ENCODE measurements around the gene AFDN. TPM values are rescaled to one million over a fixed set of nuclear protein-coding genes. Genes with fewer than 3 reads are reported as not detected.

AFDN gene
- total RNA-seq, 1 experiment from 2014 or later = 182 TPM

DNA sequence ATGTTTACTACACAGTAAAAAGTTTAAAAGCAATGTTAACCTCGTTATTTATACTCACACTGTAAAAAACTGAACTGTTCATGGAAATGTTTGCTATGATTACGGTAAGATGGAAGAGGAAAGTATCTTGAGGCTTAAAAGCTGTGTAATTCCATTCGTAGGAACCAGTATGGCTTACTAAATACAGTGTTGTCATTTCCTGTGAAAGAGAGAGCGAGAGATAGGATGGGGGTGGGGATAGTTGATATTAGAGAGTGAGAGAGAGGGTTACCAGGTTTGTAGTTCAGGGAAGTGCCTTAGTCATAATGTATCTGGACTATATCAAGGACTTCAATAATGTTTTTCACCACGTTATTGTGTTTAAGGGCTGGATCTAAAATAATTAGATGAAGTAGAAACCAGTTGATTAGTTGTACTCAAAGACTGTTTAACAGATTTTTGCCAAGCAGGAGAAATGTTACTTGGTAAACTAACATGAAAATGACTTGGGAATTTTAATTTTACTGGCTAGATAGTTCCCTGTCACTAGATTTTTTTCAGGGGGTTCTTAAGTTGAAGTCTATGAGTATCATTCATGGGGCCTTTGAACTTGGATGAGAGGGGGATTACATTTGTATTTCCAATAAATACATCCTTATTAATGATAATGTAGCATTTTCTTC lies 30.4 kb downstream of the AFDN start:
- DNase-seq (ENCODE audit: low spot score) (no peak), ATAC-seq (peak; percentile 46)
- ChIA-PET CTCF (no interaction called here), POLR2A (no interaction called here)
- Mint-ChIP-seq H3K4me1 (peaks cover 87% of the 10 kb centered on the region), H3K9me3 (no peaks in the 10 kb centered on the region), H3K36me3 (no peaks in the 10 kb centered on the region), H3K27ac (peak overlapping the region; percentile 61), H3K4me3 (no peak overlapping the region; the same call in 1 of the 2 replicates), H3K27me3 (ENCODE audit: low read depth) (no peaks in the 10 kb centered on the region)
- TF ChIP-seq ZNF232 (CRISPR knock-in tag; IDR thresholded peaks at IDR 0.05) (no peak), SMAD3 (CRISPR knock-in tag; IDR thresholded peaks at IDR 0.05; ENCODE audit: borderline replicate concordance) (no peak), ZNF423 (CRISPR knock-in tag; IDR thresholded peaks at IDR 0.05) (no peak), TEAD4 (CRISPR knock-in tag; IDR thresholded peaks at IDR 0.05) (no peak), TEAD1 (CRISPR knock-in tag; IDR thresholded peaks at IDR 0.05) (no peak), KAT7 (CRISPR knock-in tag; IDR thresholded peaks at IDR 0.05; ENCODE audit: borderline replicate concordance) (no peak), CREB1 (CRISPR knock-in tag; IDR thresholded peaks at IDR 0.05) (no peak)
- TF ChIP-seq, protein P1, sequence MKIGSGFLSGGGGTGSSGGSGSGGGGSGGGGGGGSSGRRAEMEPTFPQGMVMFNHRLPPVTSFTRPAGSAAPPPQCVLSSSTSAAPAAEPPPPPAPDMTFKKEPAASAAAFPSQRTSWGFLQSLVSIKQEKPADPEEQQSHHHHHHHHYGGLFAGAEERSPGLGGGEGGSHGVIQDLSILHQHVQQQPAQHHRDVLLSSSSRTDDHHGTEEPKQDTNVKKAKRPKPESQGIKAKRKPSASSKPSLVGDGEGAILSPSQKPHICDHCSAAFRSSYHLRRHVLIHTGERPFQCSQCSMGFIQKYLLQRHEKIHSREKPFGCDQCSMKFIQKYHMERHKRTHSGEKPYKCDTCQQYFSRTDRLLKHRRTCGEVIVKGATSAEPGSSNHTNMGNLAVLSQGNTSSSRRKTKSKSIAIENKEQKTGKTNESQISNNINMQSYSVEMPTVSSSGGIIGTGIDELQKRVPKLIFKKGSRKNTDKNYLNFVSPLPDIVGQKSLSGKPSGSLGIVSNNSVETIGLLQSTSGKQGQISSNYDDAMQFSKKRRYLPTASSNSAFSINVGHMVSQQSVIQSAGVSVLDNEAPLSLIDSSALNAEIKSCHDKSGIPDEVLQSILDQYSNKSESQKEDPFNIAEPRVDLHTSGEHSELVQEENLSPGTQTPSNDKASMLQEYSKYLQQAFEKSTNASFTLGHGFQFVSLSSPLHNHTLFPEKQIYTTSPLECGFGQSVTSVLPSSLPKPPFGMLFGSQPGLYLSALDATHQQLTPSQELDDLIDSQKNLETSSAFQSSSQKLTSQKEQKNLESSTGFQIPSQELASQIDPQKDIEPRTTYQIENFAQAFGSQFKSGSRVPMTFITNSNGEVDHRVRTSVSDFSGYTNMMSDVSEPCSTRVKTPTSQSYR (CRISPR knock-in tag; IDR thresholded peaks at IDR 0.05) = no peak
- TF ChIP-seq, protein P2, sequence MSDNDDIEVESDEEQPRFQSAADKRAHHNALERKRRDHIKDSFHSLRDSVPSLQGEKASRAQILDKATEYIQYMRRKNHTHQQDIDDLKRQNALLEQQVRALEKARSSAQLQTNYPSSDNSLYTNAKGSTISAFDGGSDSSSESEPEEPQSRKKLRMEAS (CRISPR knock-in tag; IDR thresholded peaks at IDR 0.05) = no peak

DNA sequence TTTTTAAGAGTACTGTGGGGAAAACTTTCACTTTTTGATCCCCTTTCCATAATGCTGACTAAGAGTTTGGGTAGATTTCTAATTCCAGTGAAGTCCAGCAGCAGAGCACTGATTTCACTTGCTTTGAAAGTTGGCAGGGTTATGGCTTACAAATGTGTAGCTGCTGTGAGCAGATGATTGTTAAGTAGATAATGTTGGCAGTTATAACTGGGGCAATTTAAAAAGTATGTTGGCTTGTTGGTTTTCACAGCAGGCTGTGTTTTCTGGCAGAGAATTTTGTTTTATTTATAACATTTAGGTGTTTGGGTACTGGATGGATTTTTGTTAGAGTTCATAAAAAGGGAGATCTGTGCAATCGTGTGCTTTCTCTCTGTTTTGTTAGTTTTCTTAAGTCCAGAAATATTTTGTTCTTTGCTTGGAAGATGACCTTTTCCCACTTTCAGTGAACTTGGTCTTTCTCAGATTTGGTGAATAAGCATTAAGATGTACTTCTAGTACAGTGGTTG lies 31.4 kb downstream of the AFDN start:
- POLR2A ChIA-PET = no interaction called here
- Mint-ChIP-seq H3K27me3 (ENCODE audit: low read depth) (no peaks in the 10 kb centered on the region), H3K9me3 (no peaks in the 10 kb centered on the region), H3K4me1 (peaks cover 86% of the 10 kb centered on the region), H3K36me3 (no peaks in the 10 kb centered on the region), H3K4me3 (no peak overlapping the region), H3K27ac (peak overlapping the region; percentile 95)
- ATAC-seq (no peak), DNase-seq (ENCODE audit: low spot score) (no peak)
- TF ChIP-seq ZNF396 (CRISPR knock-in tag; IDR thresholded peaks at IDR 0.05; ENCODE audit: borderline replicate concordance) = no peak
- TF ChIP-seq JUN (CRISPR knock-in tag; IDR thresholded peaks at IDR 0.05) = no peak
- TF ChIP-seq, protein P2 (CRISPR knock-in tag; IDR thresholded peaks at IDR 0.05) = no peak
- no peak for TF ChIP-seq ZNF263 (CRISPR knock-in tag; IDR thresholded peaks at IDR 0.05; ENCODE audit: low read depth)
- no peak for TF ChIP-seq SMAD3 (CRISPR knock-in tag; IDR thresholded peaks at IDR 0.05; ENCODE audit: borderline replicate concordance)
- TF ChIP-seq, protein P3, sequence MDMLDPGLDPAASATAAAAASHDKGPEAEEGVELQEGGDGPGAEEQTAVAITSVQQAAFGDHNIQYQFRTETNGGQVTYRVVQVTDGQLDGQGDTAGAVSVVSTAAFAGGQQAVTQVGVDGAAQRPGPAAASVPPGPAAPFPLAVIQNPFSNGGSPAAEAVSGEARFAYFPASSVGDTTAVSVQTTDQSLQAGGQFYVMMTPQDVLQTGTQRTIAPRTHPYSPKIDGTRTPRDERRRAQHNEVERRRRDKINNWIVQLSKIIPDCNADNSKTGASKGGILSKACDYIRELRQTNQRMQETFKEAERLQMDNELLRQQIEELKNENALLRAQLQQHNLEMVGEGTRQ (CRISPR knock-in tag; IDR thresholded peaks at IDR 0.05) = no peak
- TF ChIP-seq, protein P4, sequence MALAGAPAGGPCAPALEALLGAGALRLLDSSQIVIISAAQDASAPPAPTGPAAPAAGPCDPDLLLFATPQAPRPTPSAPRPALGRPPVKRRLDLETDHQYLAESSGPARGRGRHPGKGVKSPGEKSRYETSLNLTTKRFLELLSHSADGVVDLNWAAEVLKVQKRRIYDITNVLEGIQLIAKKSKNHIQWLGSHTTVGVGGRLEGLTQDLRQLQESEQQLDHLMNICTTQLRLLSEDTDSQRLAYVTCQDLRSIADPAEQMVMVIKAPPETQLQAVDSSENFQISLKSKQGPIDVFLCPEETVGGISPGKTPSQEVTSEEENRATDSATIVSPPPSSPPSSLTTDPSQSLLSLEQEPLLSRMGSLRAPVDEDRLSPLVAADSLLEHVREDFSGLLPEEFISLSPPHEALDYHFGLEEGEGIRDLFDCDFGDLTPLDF (CRISPR knock-in tag; IDR thresholded peaks at IDR 0.05) = no peak
- no peak for TF ChIP-seq NR2C2 (CRISPR knock-in tag; IDR thresholded peaks at IDR 0.05)
- TF ChIP-seq NR1H2 (CRISPR knock-in tag; IDR thresholded peaks at IDR 0.05) = no peak
- no peak for TF ChIP-seq TEAD4 (CRISPR knock-in tag; IDR thresholded peaks at IDR 0.05)
- CTCF ChIA-PET = no interaction called here
